Measurements from ENCODE around the gene TFF3.

TFF3 gene

GRCh38 chr21:42285569-42286245 is 29.5 kb downstream of the TFF3 start:
- DNase-seq (ENCODE audit: extremely low read depth, low read depth): no peak
- no peak for TF ChIP-seq CTCF (IDR thresholded peaks at IDR 0.05; ENCODE audit: low read depth, low read length, missing control alignments)
- H3K4me3 ChIP-seq (replicated peaks; ENCODE audit: low read depth, low read length): no peak overlapping the region

GRCh38 chr21:42282715-42283114 is 32.5 kb downstream of the TFF3 start:
- no peak for DNase-seq (ENCODE audit: extremely low read depth, low read depth)
- TF ChIP-seq CTCF (IDR thresholded peaks at IDR 0.05; ENCODE audit: low read depth, low read length, missing control alignments): no peak

GRCh38 chr21:42282021-42282420 is 33.2 kb downstream of the TFF3 start:
- no peak overlapping the region for H3K4me3 ChIP-seq (replicated peaks; ENCODE audit: low read depth, low read length)
- no peak for DNase-seq (ENCODE audit: extremely low read depth, low read depth)
- TF ChIP-seq CTCF (IDR thresholded peaks at IDR 0.05; ENCODE audit: low read depth, low read length, missing control alignments): no peak

More at GRCh38 chr21:42282715-42283114, 32.5 kb downstream of the TFF3 start:
- no peak overlapping the region for H3K4me3 ChIP-seq (replicated peaks; ENCODE audit: low read depth, low read length)

GRCh38 chr21:42281181-42281680 is 34.0 kb downstream of the TFF3 start:
- no peak overlapping the region for H3K4me3 ChIP-seq (replicated peaks; ENCODE audit: low read depth, low read length)
- TF ChIP-seq CTCF (IDR thresholded peaks at IDR 0.05; ENCODE audit: low read depth, low read length, missing control alignments): no peak
- DNase-seq (ENCODE audit: extremely low read depth, low read depth): no peak

GRCh38 chr21:42280356-42281180 is 34.6 kb downstream of the TFF3 start:
- no peak for DNase-seq (ENCODE audit: extremely low read depth, low read depth)
- H3K4me3 ChIP-seq (replicated peaks; ENCODE audit: low read depth, low read length): no peak overlapping the region
- TF ChIP-seq CTCF (IDR thresholded peaks at IDR 0.05; ENCODE audit: low read depth, low read length, missing control alignments): no peak

GRCh38 chr21:42279888-42280287 is 35.3 kb downstream of the TFF3 start:
- no peak for TF ChIP-seq CTCF (IDR thresholded peaks at IDR 0.05; ENCODE audit: low read depth, low read length, missing control alignments)
- DNase-seq (ENCODE audit: extremely low read depth, low read depth): no peak
- no peak overlapping the region for H3K4me3 ChIP-seq (replicated peaks; ENCODE audit: low read depth, low read length)
